Activated CD8-positive, alpha-beta memory T cell treated with anti-CD3 and anti-CD28 coated beads for 4 hours (primary cell): Measurements from ENCODE around the gene HMG20B.

Experiments
- DNase-seq, 2 donors: peaks; one replicate each; pipeline ENCODE4 v3.0.0-alpha.2; 2020; ENCODE audit warnings: low read depth in 2 of 2

Gene HMG20B

DNA sequence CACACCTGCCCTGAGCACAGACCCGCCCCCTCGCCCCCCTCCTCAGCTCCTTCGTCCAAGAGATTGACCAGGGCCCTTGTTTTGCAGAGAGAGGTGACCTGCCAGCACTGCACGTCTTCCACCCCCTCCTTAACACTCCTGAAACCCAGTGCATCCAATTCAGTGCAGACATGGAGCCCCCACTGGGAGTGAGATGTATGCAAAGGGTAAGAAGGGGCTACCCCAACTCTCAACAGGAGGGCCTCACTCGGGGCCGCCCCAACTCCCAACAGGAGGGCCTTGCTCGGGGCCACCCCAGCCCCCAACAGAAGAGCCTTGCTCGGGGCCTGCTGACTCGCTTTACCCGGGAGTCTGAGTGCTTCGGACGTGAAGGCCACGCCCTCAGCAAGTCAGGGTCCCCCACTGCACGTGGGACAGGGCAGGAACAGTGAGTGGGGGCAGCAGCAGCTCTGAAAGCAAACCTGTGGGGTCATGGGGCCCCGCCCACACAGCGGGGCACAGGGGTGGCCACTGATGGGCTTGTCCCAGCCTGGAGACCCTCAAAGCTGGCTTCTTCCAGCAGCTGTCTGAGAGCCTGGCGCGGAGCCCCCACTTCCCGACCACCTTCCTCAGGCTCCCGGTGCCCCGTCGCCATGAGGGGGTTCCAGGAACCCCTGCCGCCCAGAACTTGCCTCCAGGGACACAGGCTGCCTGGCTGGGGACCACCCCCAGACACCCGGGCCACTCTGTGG lies 48.2 kb downstream of the HMG20B start:
- DNase-seq, result no peak

DNA sequence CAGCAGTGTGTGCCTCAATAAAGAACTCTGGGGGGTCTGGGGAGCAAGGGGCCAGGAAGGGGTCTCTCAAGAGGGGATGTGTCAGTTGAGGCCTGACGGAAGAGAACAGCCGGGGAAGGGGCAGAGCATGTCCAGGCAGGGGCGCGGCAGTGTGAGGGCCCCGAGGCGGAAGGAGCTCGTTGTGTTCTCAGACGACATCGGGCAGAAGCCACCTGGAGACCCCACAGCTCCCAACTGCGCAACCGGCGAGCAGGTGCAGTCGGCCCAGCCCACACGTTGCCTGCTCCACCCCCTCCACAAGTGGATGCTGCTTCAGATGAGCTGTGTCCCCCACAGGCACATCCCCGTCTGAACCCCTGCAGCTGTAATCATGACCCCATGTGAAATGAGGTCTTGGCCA lies 48.9 kb downstream of the HMG20B start:
- DNase-seq, result no peak

- DNase-seq, result no peak
Measured at GRCh38 chr19:3622224-3622623, 49.5 kb downstream of the HMG20B start.

- DNase-seq, result no peak
Measured at GRCh38 chr19:3623716-3624115, 51.0 kb downstream of the HMG20B start.

DNA sequence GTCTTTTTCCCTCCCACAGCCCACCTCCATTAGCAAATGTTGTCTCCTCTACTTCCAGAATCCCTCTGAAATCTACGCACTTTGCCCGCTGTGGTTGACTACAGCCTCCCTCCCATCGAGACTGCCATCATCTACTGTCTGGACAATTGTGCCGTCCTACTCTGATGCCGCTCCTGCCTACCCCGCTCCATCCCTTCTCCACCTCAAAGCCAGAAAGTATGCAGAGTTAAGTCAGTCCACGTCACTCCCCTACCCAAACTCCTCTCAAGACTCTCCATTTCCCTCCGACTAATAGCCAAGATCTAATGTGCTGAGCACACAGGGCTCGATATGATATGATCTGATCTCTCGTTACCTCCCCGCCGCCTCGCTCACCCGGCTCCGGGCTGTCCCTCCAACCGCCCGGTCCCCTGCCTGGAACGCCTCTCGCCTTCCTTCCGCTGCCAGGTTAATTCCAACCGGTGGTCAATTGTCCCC lies 53.3 kb downstream of the HMG20B start:
- no peak for DNase-seq

DNA sequence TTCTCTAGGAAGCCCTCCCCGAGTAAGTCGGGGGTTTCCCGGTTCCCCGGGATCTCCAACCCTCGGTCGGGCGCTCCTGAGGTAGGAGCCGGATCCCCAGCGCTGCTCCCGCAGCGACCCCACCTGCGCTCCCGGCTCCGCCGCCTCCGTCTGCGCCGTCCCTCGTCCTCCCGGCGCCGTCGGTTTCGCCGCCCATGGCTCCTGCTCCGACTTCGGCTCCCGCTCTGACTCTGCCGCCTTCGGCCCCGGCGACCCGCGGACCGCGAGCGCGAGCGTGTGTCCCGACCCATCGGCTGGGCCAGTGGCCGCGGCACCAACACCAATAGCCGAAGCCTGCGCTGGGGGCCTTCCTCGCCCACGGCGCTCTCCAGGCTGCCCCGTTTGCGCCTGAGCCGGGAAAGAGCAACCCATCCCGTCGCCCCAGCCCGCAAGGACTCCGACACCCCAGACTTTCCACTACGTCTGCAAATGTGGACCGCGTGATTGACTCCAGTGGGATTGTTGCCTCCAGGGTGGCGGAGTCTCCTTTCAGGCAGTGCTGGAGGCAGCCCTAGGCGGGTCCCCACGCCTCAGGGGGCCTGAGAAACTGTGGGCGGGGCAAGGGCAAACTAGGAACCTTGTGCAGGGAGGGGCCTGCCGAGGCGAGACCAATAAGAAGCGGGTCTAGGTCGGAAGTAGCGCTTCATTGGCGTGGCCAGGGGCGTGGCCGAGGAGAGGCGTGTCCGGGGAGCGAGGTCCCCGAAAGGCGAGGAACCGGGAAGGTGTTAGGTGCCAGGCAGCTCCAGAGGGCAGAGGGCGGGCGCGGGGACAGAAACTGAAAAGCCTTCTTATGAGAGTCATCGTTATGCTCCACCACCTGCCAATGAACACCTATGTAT lies 54.0 kb downstream of the HMG20B start, which contains the start of gene CACTIN:
Gene CACTIN (minus strand): TSS at position 318 of the 878 bp plus-strand sequence. CDS start 28 bp downstream, at position 290.
- peak; percentile 96 to 98 for DNase-seq

DNA sequence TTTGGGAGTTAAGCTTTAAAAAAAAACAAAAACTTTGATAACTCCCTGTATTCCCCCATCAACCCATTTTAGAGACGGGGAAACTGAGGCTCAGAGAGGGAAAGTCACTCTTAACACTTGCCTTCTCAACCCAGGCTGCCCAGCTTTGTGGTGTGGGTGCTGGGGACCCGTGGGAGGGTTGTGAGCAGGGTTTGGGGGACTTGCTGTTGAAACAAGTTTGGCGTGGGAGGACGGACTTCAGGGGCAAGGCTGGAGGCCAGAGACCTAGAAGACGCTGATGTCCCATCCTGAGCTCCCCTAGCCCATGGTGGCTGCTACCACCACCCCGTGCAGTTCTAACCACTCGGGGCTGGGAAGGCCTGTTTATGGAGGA lies 54.6 kb downstream of the HMG20B start:
- no peak for DNase-seq
